ENCODE measurements around the gene SLC25A19.

SLC25A19 gene

DNA sequence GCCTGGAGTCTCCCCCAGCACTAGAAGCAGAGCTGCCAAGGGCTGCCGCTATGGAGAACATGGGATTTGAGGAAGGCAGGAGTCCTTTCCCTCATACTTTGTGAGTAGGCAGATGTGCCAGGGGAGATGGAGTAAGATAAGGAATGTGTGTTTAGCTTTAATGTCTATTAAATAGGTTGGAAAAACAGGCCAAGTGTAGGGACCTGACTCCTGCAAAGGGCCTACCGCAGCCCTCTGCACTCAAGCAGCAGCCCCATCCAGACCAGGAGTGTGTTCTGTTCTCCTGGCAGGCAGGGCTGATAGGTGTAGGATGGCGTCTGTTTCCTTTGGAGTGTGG is 16.4 kb downstream of the SLC25A19 start:
- H2AFZ ChIP-seq = no peak overlapping the region
- peaks cover 14% of the 10 kb centered on the region for H3K4me1 ChIP-seq
- no peak overlapping the region for H3K4me2 ChIP-seq (ENCODE audit: low read length)
- no peaks in the 10 kb centered on the region for H3K36me3 ChIP-seq (ENCODE audit: control insufficient read depth, insufficient read depth, low read length)
- H3K4me3 ChIP-seq (ENCODE audit: low read depth, low read length) = no peak overlapping the region
- TF ChIP-seq, protein P1, sequence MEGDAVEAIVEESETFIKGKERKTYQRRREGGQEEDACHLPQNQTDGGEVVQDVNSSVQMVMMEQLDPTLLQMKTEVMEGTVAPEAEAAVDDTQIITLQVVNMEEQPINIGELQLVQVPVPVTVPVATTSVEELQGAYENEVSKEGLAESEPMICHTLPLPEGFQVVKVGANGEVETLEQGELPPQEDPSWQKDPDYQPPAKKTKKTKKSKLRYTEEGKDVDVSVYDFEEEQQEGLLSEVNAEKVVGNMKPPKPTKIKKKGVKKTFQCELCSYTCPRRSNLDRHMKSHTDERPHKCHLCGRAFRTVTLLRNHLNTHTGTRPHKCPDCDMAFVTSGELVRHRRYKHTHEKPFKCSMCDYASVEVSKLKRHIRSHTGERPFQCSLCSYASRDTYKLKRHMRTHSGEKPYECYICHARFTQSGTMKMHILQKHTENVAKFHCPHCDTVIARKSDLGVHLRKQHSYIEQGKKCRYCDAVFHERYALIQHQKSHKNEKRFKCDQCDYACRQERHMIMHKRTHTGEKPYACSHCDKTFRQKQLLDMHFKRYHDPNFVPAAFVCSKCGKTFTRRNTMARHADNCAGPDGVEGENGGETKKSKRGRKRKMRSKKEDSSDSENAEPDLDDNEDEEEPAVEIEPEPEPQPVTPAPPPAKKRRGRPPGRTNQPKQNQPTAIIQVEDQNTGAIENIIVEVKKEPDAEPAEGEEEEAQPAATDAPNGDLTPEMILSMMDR (IDR thresholded peaks at IDR 0.05) = no peak
- H3K9ac ChIP-seq = no peak overlapping the region
- H3K27ac ChIP-seq = no peak overlapping the region
- no peaks in the 10 kb centered on the region for H3K9me3 ChIP-seq (ENCODE audit: control insufficient read depth, low read length)
- H3K27me3 ChIP-seq (ENCODE audit: control insufficient read depth, insufficient read depth, low read length) = no peaks in the 10 kb centered on the region
- H3K79me2 ChIP-seq = no peaks in the 10 kb centered on the region

GRCh38 chr17:75271955-75272847 is 17.0 kb downstream of the SLC25A19 start:
- Histone ChIP-seq H3K9me3 (ENCODE audit: control insufficient read depth, low read length) (no peaks in the 10 kb centered on the region), H3K36me3 (ENCODE audit: control insufficient read depth, insufficient read depth, low read length) (no peaks in the 10 kb centered on the region), H3K79me2 (no peaks in the 10 kb centered on the region), H3K9ac (no peak overlapping the region), H3K27ac (peak overlapping the region; percentile 66), H3K4me3 (ENCODE audit: low read depth, low read length) (peak overlapping the region; percentile 67), H2AFZ (peak overlapping the region; percentile 100), H3K27me3 (ENCODE audit: control insufficient read depth, insufficient read depth, low read length) (no peaks in the 10 kb centered on the region), H3K4me2 (ENCODE audit: low read length) (peak overlapping the region; percentile 99), H3K4me1 (peaks cover 18% of the 10 kb centered on the region)
- TF ChIP-seq, protein P1 (IDR thresholded peaks at IDR 0.05) = no peak

- Histone ChIP-seq H3K9ac (peak overlapping the region; percentile 80), H3K27me3 (ENCODE audit: control insufficient read depth, insufficient read depth, low read length) (no peaks in the 10 kb centered on the region)
- TF ChIP-seq, protein P1 (IDR thresholded peaks at IDR 0.05) = peak; percentile 56
Observed at GRCh38 chr17:75271233-75271954, 17.8 kb downstream of the SLC25A19 start.

DNA sequence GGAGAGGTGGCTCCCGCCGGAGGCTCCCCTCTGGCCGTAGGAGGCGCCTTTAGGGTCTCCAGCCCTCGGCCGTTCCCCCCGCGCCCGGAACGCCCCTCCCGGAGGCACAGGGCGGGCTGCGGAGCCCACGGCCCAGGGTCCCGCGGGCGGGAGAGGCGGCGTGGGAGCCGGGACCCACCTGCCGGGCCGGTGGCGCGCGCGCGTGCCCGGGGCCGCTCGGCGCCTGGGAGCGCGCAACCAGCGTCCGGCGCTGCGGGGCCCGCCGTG is 18.3 kb downstream of the SLC25A19 start, which contains the start of gene MIF4GD:
MIF4GD (minus strand) TSS at position 266 of the 267 bp plus-strand sequence. CDS start 1,036 bp downstream, outside the sequence.
- Histone ChIP-seq H3K9ac (peak within 1 kb of the TSS; percentile 89), H3K27me3 (ENCODE audit: control insufficient read depth, insufficient read depth, low read length) (no peaks in the 10 kb centered on the region), H3K27ac (peak within 1 kb of the TSS; percentile 90), H3K4me3 (ENCODE audit: low read depth, low read length) (peak within 1 kb of the TSS; percentile 76), H2AFZ (peak within 1 kb of the TSS; percentile 100), H3K4me2 (ENCODE audit: low read length) (peak within 1 kb of the TSS; percentile 99), H3K4me1 (peaks cover 19% of the 10 kb centered on the region), H3K36me3 (ENCODE audit: control insufficient read depth, insufficient read depth, low read length) (no peaks in the 10 kb centered on the region), H3K79me2 (no peaks in the 10 kb centered on the region), H3K9me3 (ENCODE audit: control insufficient read depth, low read length) (no peaks in the 10 kb centered on the region)
- TF ChIP-seq, protein P1 (IDR thresholded peaks at IDR 0.05) = no peak

More at GRCh38 chr17:75271233-75271954, 17.8 kb downstream of the SLC25A19 start:
- H3K27ac ChIP-seq = peak overlapping the region; percentile 66
- peak overlapping the region; percentile 100 for H2AFZ ChIP-seq
- H3K4me2 ChIP-seq (ENCODE audit: low read length) = peak overlapping the region; percentile 99
- H3K4me3 ChIP-seq (ENCODE audit: low read depth, low read length) = peak overlapping the region; percentile 67
- H3K36me3 ChIP-seq (ENCODE audit: control insufficient read depth, insufficient read depth, low read length) = no peaks in the 10 kb centered on the region
- no peaks in the 10 kb centered on the region for H3K9me3 ChIP-seq (ENCODE audit: control insufficient read depth, low read length)
- H3K4me1 ChIP-seq = peaks cover 19% of the 10 kb centered on the region
- H3K79me2 ChIP-seq = no peaks in the 10 kb centered on the region

All from parathyroid adenoma (tissue), 2 donors.